ENCODE results near the gene KCNK4.
A peak's percentile ranks its signal among the peaks of the same experiment; 100 is the strongest.

Gene KCNK4

DNA sequence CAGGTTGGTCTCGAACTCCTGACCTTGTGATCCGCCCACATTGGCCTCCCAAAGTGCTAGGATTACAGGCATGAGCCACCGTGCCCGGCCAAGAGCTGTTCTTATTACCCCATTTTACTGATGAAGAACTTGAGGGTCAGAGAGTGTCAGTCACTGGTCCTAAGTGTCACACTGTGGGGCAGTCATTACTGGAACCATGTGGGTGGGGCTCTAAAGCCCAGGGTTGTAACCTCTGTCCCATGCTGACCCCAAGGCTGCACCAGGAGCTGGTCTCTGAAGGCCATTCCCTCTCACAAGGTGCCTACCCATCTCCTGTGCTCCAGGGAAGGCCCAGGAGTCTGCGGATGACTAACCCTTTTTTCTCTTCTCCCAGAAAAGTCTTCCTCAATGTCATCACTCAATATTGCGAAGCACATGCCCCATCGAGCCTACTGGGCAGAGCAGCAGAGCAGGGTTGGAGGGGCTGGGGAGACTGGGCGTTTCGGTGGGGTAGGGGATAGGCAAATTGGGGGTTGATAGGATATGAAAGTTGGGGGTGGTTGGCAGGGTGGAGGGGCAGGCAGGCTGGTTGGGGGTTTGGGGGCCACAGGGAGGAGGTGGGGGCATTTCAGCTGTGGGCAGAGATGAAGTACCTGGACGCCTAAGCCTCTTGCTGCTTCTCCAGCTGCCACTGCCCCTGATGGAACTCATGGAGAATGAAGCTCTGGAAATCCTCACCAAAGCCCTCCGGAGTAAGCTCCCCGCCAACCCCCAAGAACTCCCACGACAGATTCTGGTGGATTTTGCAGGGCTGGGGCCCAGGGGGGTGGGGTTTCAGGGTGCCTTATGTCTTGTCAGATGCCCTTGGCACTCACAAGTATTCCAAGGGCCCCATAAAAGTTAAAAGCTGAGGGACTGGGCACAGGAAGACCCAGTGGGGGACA lies 12.3 kb downstream of the KCNK4 start:
- Histone ChIP-seq H3K4me1 (ENCODE audit: control insufficient read depth, low read depth, low read length) (peaks cover 4% of the 10 kb centered on the region), H4K5ac (ENCODE audit: low read length) (no peak overlapping the region), H3K9ac (ENCODE audit: low read length) (no peak overlapping the region), H3K27me3 (ENCODE audit: insufficient read depth, low read length, poor library complexity) (peaks cover 18% of the 10 kb centered on the region), H3K4me3 (ENCODE audit: low read length) (no peak overlapping the region), H3K18ac (ENCODE audit: low read length) (no peak overlapping the region), H2BK5ac (ENCODE audit: low read length) (no peak overlapping the region), H3K4me2 (ENCODE audit: low read length) (no peak overlapping the region), H2BK15ac (replicated peaks; ENCODE audit: low read depth) (no peak overlapping the region), H3K36me3 (ENCODE audit: control insufficient read depth, insufficient read depth, low read length) (no peaks in the 10 kb centered on the region), H3K79me2 (ENCODE audit: control insufficient read depth, insufficient read depth, low read length) (peaks cover 7% of the 10 kb centered on the region), H3K23ac (ENCODE audit: low read length) (no peak overlapping the region), H3K27ac (ENCODE audit: low read depth, low read length) (no peak overlapping the region), H2AK5ac (ENCODE audit: low read length) (no peak overlapping the region), H3K79me1 (ENCODE audit: low read length) (peaks cover 9% of the 10 kb centered on the region), H2BK120ac (ENCODE audit: low read depth, low read length) (no peak overlapping the region), H4K8ac (ENCODE audit: low read depth, low read length) (no peak overlapping the region), H3K4ac (ENCODE audit: low read depth, low read length) (no peak overlapping the region), H3K56ac (ENCODE audit: low read length) (no peak overlapping the region)
- no peak for DNase-seq
- WGBS (ENCODE audit: extremely low coverage, insufficient coverage, low lambda C conversion rate), result no CpG with 5 or more reads among the region's 13 CpGs

DNA sequence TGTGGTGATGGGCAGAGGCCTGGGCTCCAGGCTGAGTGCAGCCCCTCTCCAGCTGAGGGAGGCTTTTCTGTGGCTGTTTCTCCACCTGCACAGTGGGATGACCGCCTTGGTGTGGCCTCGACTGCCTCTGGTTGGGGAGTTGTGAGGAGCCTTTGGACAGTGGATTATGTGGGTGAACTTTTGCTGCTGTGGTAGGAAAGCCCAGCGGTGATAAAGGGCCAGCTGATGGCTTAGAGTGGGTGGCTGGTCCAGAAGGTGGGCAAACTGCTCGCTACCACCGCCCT lies 12.9 kb downstream of the KCNK4 start:
- Histone ChIP-seq H3K18ac (ENCODE audit: low read length) (no peak overlapping the region), H2AK5ac (ENCODE audit: low read length) (no peak overlapping the region), H2BK5ac (ENCODE audit: low read length) (no peak overlapping the region), H3K36me3 (ENCODE audit: control insufficient read depth, insufficient read depth, low read length) (no peaks in the 10 kb centered on the region), H2BK15ac (replicated peaks; ENCODE audit: low read depth) (no peak overlapping the region), H3K27ac (ENCODE audit: low read depth, low read length) (no peak overlapping the region), H3K4me1 (ENCODE audit: control insufficient read depth, low read depth, low read length) (peaks cover 4% of the 10 kb centered on the region), H3K4me3 (ENCODE audit: low read length) (no peak overlapping the region), H3K23ac (ENCODE audit: low read length) (no peak overlapping the region), H3K56ac (ENCODE audit: low read length) (no peak overlapping the region), H4K8ac (ENCODE audit: low read depth, low read length) (no peak overlapping the region), H3K4ac (ENCODE audit: low read depth, low read length) (no peak overlapping the region), H3K27me3 (ENCODE audit: insufficient read depth, low read length, poor library complexity) (peaks cover 16% of the 10 kb centered on the region), H3K4me2 (ENCODE audit: low read length) (no peak overlapping the region), H3K79me1 (ENCODE audit: low read length) (peaks cover 9% of the 10 kb centered on the region), H3K79me2 (ENCODE audit: control insufficient read depth, insufficient read depth, low read length) (peaks cover 7% of the 10 kb centered on the region), H2BK120ac (ENCODE audit: low read depth, low read length) (no peak overlapping the region), H3K9ac (ENCODE audit: low read length) (no peak overlapping the region), H4K5ac (ENCODE audit: low read length) (no peak overlapping the region)
- no CpG with 5 or more reads among the region's 5 CpGs for WGBS (ENCODE audit: extremely low coverage, insufficient coverage, low lambda C conversion rate)
- DNase-seq, result no peak

GRCh38 chr11:64304316-64305072 lies 13.4 kb downstream of the KCNK4 start:
- H2BK5ac ChIP-seq (ENCODE audit: low read length), result peak overlapping the region; percentile 60

DNA sequence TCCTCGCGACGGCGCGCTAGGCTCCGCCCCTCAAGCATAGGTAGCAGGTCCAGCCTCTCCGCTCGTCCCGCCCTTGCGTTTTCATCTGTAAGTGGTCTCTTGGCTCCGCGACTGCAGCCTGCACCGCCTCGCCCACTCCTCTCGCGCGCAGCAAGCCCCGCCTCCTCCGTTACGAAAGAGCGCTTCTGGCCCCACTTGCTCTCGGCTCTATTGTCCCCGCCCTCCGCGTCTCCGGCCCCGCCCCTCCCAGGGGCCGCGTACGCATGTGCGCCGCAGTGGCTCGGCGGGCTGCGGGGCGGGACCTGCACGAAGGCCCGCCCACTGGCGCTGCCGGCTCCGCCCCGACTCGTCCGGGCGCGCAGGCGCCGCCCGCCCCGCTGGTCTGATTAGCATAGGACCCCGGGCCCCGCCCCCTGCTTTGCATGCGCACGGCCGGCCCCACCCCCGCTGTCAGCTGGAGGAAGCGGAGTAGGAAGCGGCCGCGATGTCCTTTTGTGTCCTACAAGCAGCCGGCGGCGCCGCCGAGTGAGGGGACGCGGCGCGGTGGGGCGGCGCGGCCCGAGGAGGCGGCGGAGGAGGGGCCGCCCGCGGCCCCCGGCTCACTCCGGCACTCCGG lies 14.1 kb downstream of the KCNK4 start, which contains the start of gene ESRRA:
Gene ESRRA (plus strand): TSS at position 450 of the 616 bp plus-strand sequence. CDS start 1,656 bp downstream, outside the sequence.
- Histone ChIP-seq H4K8ac (ENCODE audit: low read depth, low read length) (no peak within 1 kb of the TSS), H3K23ac (ENCODE audit: low read length) (peak within 1 kb of the TSS; percentile 90), H2BK5ac (ENCODE audit: low read length) (peak within 1 kb of the TSS; percentile 60), H3K36me3 (ENCODE audit: control insufficient read depth, insufficient read depth, low read length) (no peaks in the 10 kb centered on the region), H2AK5ac (ENCODE audit: low read length) (peak within 1 kb of the TSS; percentile 95), H3K4me2 (ENCODE audit: low read length) (peak within 1 kb of the TSS; percentile 64), H3K27ac (ENCODE audit: low read depth, low read length) (peak within 1 kb of the TSS; percentile 81), H3K79me1 (ENCODE audit: low read length) (peaks cover 9% of the 10 kb centered on the region), H3K4me1 (ENCODE audit: control insufficient read depth, low read depth, low read length) (peaks cover 4% of the 10 kb centered on the region), H3K18ac (ENCODE audit: low read length) (peak within 1 kb of the TSS; percentile 86), H3K4ac (ENCODE audit: low read depth, low read length) (peak within 1 kb of the TSS; percentile 41), H2BK120ac (ENCODE audit: low read depth, low read length) (no peak within 1 kb of the TSS), H3K79me2 (ENCODE audit: control insufficient read depth, insufficient read depth, low read length) (peaks cover 7% of the 10 kb centered on the region), H3K27me3 (ENCODE audit: insufficient read depth, low read length, poor library complexity) (peaks cover 4% of the 10 kb centered on the region), H3K56ac (ENCODE audit: low read length) (peak within 1 kb of the TSS; percentile 91), H3K4me3 (ENCODE audit: low read length) (peak within 1 kb of the TSS; percentile 79), H4K5ac (ENCODE audit: low read length) (no peak within 1 kb of the TSS), H3K9ac (ENCODE audit: low read length) (peak within 1 kb of the TSS; percentile 86), H2BK15ac (replicated peaks; ENCODE audit: low read depth) (no peak within 1 kb of the TSS)
- DNase-seq, result peak; percentile 99
- no CpG with 5 or more reads among the region's 81 CpGs for WGBS (ENCODE audit: extremely low coverage, insufficient coverage, low lambda C conversion rate)

More at GRCh38 chr11:64304316-64305072, 13.4 kb downstream of the KCNK4 start:
- peak overlapping the region; percentile 57 for H3K18ac ChIP-seq (ENCODE audit: low read length)
- no peak overlapping the region for H2AK5ac ChIP-seq (ENCODE audit: low read length)
- H3K27me3 ChIP-seq (ENCODE audit: insufficient read depth, low read length, poor library complexity), result peaks cover 10% of the 10 kb centered on the region
- H3K27ac ChIP-seq (ENCODE audit: low read depth, low read length), result peak overlapping the region; percentile 80
- H3K36me3 ChIP-seq (ENCODE audit: control insufficient read depth, insufficient read depth, low read length), result no peaks in the 10 kb centered on the region
- H3K56ac ChIP-seq (ENCODE audit: low read length), result peak overlapping the region; percentile 91
- H3K4me2 ChIP-seq (ENCODE audit: low read length), result peak overlapping the region; percentile 63
- no peak overlapping the region for H2BK15ac ChIP-seq (replicated peaks; ENCODE audit: low read depth)
- no peak overlapping the region for H2BK120ac ChIP-seq (ENCODE audit: low read depth, low read length)
- peaks cover 9% of the 10 kb centered on the region for H3K79me1 ChIP-seq (ENCODE audit: low read length)
- peaks cover 4% of the 10 kb centered on the region for H3K4me1 ChIP-seq (ENCODE audit: control insufficient read depth, low read depth, low read length)
- DNase-seq, result peak; percentile 96
- H3K4ac ChIP-seq (ENCODE audit: low read depth, low read length), result no peak overlapping the region
- WGBS (ENCODE audit: extremely low coverage, insufficient coverage, low lambda C conversion rate), result no CpG with 5 or more reads among the region's 46 CpGs
- H3K79me2 ChIP-seq (ENCODE audit: control insufficient read depth, insufficient read depth, low read length), result peaks cover 7% of the 10 kb centered on the region
- no peak overlapping the region for H4K5ac ChIP-seq (ENCODE audit: low read length)
- peak overlapping the region; percentile 67 for H3K4me3 ChIP-seq (ENCODE audit: low read length)
- peak overlapping the region; percentile 75 for H3K9ac ChIP-seq (ENCODE audit: low read length)
- H4K8ac ChIP-seq (ENCODE audit: low read depth, low read length), result no peak overlapping the region
- no peak overlapping the region for H3K23ac ChIP-seq (ENCODE audit: low read length)

GRCh38 chr11:64305691-64306562 lies 14.8 kb downstream of the KCNK4 start:
- DNase-seq, result peak; percentile 88
- Histone ChIP-seq H3K23ac (ENCODE audit: low read length) (peak overlapping the region; percentile 90), H2AK5ac (ENCODE audit: low read length) (peak overlapping the region; percentile 95), H3K27me3 (ENCODE audit: insufficient read depth, low read length, poor library complexity) (no peaks in the 10 kb centered on the region), H3K4me3 (ENCODE audit: low read length) (peak overlapping the region; percentile 79), H3K36me3 (ENCODE audit: control insufficient read depth, insufficient read depth, low read length) (no peaks in the 10 kb centered on the region), H2BK120ac (ENCODE audit: low read depth, low read length) (no peak overlapping the region), H2BK15ac (replicated peaks; ENCODE audit: low read depth) (no peak overlapping the region), H4K8ac (ENCODE audit: low read depth, low read length) (no peak overlapping the region), H3K9ac (ENCODE audit: low read length) (peak overlapping the region; percentile 86), H3K18ac (ENCODE audit: low read length) (peak overlapping the region; percentile 86), H3K4me1 (ENCODE audit: control insufficient read depth, low read depth, low read length) (peaks cover 4% of the 10 kb centered on the region), H3K4ac (ENCODE audit: low read depth, low read length) (peak overlapping the region; percentile 41), H3K56ac (ENCODE audit: low read length) (peak overlapping the region; percentile 89), H2BK5ac (ENCODE audit: low read length) (peak overlapping the region; percentile 44), H3K79me1 (ENCODE audit: low read length) (peaks cover 9% of the 10 kb centered on the region), H3K79me2 (ENCODE audit: control insufficient read depth, insufficient read depth, low read length) (peaks cover 7% of the 10 kb centered on the region), H4K5ac (ENCODE audit: low read length) (no peak overlapping the region), H3K4me2 (ENCODE audit: low read length) (peak overlapping the region; percentile 64), H3K27ac (ENCODE audit: low read depth, low read length) (peak overlapping the region; percentile 81)
- WGBS (ENCODE audit: extremely low coverage, insufficient coverage, low lambda C conversion rate), result no CpG with 5 or more reads among the region's 71 CpGs

All from mesendoderm (in vitro differentiated cells).